ENCODE measurements around the gene CCL4. TPM values are rescaled to one million over a fixed set of nuclear protein-coding genes. Genes with fewer than 3 reads are reported as not detected.

CCL4 gene
- total RNA-seq, 1 experiment from 2014 or later: 1.2 TPM

DNA sequence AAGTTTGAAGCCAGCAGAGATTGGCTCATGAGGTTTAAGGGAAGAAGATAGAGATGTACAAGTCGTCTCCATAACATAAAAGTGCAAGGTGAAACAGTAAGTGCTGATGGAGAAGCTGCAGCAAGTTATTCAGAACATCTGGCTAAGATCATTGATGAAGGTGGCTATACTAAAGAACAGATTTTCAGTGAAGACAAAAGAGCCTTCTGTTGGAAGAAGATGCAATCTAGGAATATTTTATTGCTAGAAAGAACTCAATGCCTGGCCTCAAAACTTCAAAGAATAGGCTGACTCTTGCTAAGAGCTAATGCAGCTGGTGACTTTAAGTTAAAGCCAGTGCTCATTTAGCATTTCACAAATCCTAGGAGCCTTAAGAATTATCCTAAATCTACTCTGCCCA is 26.0 kb downstream of the CCL4 start:
- Histone ChIP-seq H3K4me1 (ENCODE audit: control insufficient read depth in 1 of 2, insufficient read depth in 2 of 2, low read length in 2 of 2) (no peaks in the 10 kb centered on the region), H3K9me2 (ENCODE audit: insufficient read depth) (no peaks in the 10 kb centered on the region), H3K27me3 (ENCODE audit: insufficient read depth, low read length) (0 out of 2 replicates have a peak, but pooled peaks cover 7% of the 10 kb centered on the region), H2AFZ (ENCODE audit: low read depth, low read length, poor library complexity, severe bottlenecking) (no peak overlapping the region), H3K9me3 (ENCODE audit: control insufficient read depth in 1 of 2, insufficient read depth in 1 of 2, low read depth in 1 of 2, low read length in 2 of 2) (peaks cover 9 to 16% of the 10 kb centered on the region in 2 experiments; a peak in 3 of 4 replicates), H3K4me3 (replicated peaks in 1 of 2; ENCODE audit: low read depth in 1 of 2, low read length in 2 of 2) (no peak overlapping the region), H3K27ac (ENCODE audit: low read depth, low read length) (no peak overlapping the region), H3K79me2 (ENCODE audit: insufficient read depth, low read length) (no peaks in the 10 kb centered on the region), H4K20me1 (ENCODE audit: insufficient read depth) (no peaks in the 10 kb centered on the region), H3K9ac (ENCODE audit: low read length) (no peak overlapping the region), H3K4me2 (ENCODE audit: low read length) (no peak overlapping the region), H3K36me3 (ENCODE audit: control insufficient read depth in 1 of 2, insufficient read depth in 2 of 2, low read length in 2 of 2) (no peaks in the 10 kb centered on the region)
- TF ChIP-seq SIN3A (IDR thresholded peaks at IDR 0.05; ENCODE audit: low read depth) (no peak), CEBPB (IDR thresholded peaks at IDR 0.05; ENCODE audit: low read depth) (no peak), FOSL1 (IDR thresholded peaks at IDR 0.05; ENCODE audit: low read depth) (no peak)
- intact Hi-C loops (cut with micrococcal nuclease): no loop called here
- POLR2A ChIA-PET: no interaction called here
- CTCF ChIA-PET: interaction anchor here (1.1 to 2.2 kb wide), 3 partner anchors 13 to 153 kb away, joined by 3 to 12 read pairs (median 5); no protein-coding TSS in a partner anchor
- no peak for DNase-seq (ENCODE audit: low read depth, low spot score)
- RAD21 ChIA-PET (ENCODE audit: low non-redundant PET in 1 of 2, low total read pairs in 2 of 2, uncharacterized antibody in 2 of 2, unreplicated experiment in 2 of 2): no interaction called here
- ATAC-seq: no peak
- no TSS peak for BruUV-seq (replicated peaks)

DNA sequence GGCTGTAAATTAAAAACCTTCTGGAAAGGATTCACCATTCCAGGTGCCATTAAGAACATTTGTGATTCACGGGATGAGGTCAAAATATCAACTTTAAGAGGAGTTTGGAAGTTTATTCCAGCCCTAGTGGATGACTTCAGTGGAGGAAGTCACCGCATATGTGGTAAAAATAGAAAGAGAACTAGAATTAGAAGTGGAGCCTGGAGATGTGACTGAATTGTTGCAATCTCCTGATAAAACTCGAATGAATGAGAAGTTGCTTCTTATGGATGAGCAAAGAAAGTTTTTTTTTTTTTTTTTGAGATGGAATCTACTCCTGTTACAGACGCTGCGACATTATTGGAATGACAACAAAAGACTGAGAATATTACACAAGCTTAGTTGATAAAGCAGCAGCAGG is 26.7 kb downstream of the CCL4 start:
- RAD21 ChIA-PET (ENCODE audit: low non-redundant PET in 1 of 2, low total read pairs in 2 of 2, uncharacterized antibody in 2 of 2, unreplicated experiment in 2 of 2): no interaction called here
- Histone ChIP-seq H2AFZ (ENCODE audit: low read depth, low read length, poor library complexity, severe bottlenecking) (no peak overlapping the region), H3K4me1 (ENCODE audit: control insufficient read depth in 1 of 2, insufficient read depth in 2 of 2, low read length in 2 of 2) (no peaks in the 10 kb centered on the region), H4K20me1 (ENCODE audit: insufficient read depth) (no peaks in the 10 kb centered on the region), H3K4me3 (replicated peaks in 1 of 2; ENCODE audit: low read depth in 1 of 2, low read length in 2 of 2) (no peak overlapping the region), H3K36me3 (ENCODE audit: control insufficient read depth in 1 of 2, insufficient read depth in 2 of 2, low read length in 2 of 2) (no peaks in the 10 kb centered on the region), H3K27me3 (ENCODE audit: insufficient read depth, low read length) (0 out of 2 replicates have a peak, but pooled peaks cover 7% of the 10 kb centered on the region), H3K4me2 (ENCODE audit: low read length) (no peak overlapping the region), H3K9me3 (ENCODE audit: control insufficient read depth in 1 of 2, insufficient read depth in 1 of 2, low read depth in 1 of 2, low read length in 2 of 2) (peaks cover 4 to 9% of the 10 kb centered on the region in 2 experiments; a peak in 3 of 4 replicates), H3K27ac (ENCODE audit: low read depth, low read length) (no peak overlapping the region), H3K9ac (ENCODE audit: low read length) (no peak overlapping the region), H3K9me2 (ENCODE audit: insufficient read depth) (no peaks in the 10 kb centered on the region), H3K79me2 (ENCODE audit: insufficient read depth, low read length) (no peaks in the 10 kb centered on the region)
- intact Hi-C loops (cut with micrococcal nuclease): no loop called here
- DNase-seq (ENCODE audit: low read depth, low spot score) (no peak), ATAC-seq (no peak)
- no peak for TF ChIP-seq ZNF274 (IDR thresholded peaks at IDR 0.05; ENCODE audit: low read depth, low read length)
- TF ChIP-seq, protein P1, sequence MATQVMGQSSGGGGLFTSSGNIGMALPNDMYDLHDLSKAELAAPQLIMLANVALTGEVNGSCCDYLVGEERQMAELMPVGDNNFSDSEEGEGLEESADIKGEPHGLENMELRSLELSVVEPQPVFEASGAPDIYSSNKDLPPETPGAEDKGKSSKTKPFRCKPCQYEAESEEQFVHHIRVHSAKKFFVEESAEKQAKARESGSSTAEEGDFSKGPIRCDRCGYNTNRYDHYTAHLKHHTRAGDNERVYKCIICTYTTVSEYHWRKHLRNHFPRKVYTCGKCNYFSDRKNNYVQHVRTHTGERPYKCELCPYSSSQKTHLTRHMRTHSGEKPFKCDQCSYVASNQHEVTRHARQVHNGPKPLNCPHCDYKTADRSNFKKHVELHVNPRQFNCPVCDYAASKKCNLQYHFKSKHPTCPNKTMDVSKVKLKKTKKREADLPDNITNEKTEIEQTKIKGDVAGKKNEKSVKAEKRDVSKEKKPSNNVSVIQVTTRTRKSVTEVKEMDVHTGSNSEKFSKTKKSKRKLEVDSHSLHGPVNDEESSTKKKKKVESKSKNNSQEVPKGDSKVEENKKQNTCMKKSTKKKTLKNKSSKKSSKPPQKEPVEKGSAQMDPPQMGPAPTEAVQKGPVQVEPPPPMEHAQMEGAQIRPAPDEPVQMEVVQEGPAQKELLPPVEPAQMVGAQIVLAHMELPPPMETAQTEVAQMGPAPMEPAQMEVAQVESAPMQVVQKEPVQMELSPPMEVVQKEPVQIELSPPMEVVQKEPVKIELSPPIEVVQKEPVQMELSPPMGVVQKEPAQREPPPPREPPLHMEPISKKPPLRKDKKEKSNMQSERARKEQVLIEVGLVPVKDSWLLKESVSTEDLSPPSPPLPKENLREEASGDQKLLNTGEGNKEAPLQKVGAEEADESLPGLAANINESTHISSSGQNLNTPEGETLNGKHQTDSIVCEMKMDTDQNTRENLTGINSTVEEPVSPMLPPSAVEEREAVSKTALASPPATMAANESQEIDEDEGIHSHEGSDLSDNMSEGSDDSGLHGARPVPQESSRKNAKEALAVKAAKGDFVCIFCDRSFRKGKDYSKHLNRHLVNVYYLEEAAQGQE (IDR thresholded peaks at IDR 0.05; ENCODE audit: low read depth): no peak
- TF ChIP-seq EGR1 (IDR thresholded peaks at IDR 0.05; ENCODE audit: low read depth): no peak
- no peak for TF ChIP-seq CBX3 (IDR thresholded peaks at IDR 0.05; ENCODE audit: low read depth)
- no peak for TF ChIP-seq FOSL1 (IDR thresholded peaks at IDR 0.05; ENCODE audit: low read depth)
- TF ChIP-seq ELF1 (IDR thresholded peaks at IDR 0.05; ENCODE audit: borderline replicate concordance, low read depth): no peak
- no peak for TF ChIP-seq SP1 (IDR thresholded peaks at IDR 0.05; ENCODE audit: low read depth)
- CTCF ChIA-PET: interaction anchor here (1.1 to 2.2 kb wide), 3 partner anchors 13 to 154 kb away, joined by 3 to 12 read pairs (median 5); no protein-coding TSS in a partner anchor
- POLR2A ChIA-PET: no interaction called here
- no TSS peak for BruUV-seq (replicated peaks)
